H1 (cell line): ENCODE results near the gene CIRBP. TPM values are rescaled to one million over a fixed set of nuclear protein-coding genes. Genes with fewer than 3 reads are reported as not detected.

ENCODE experiments used
- BACH1 ChIP-seq: IDR thresholded peaks from 2 replicates; pipeline ENCODE4 v1.6.1; 2012; ENCODE audit warnings: low read length, improper control_type of control experiment
- CTBP2 ChIP-seq: IDR thresholded peaks from 2 replicates; pipeline ENCODE4 v1.7.0; 2011; ENCODE audit warnings: borderline replicate concordance, mild to moderate bottlenecking, moderate library complexity, mixed read lengths, low read length; ENCODE audit not compliant: insufficient read depth, insufficient read length
- EP300 ChIP-seq, 2 experiments: IDR thresholded peaks; 1 replicate in 1 of 2; 2 replicates in 1 of 2; pipeline ENCODE4 v1.6.1; 2011 to 2012; ENCODE audit warnings: low read depth in 2 of 2, low read length in 2 of 2, mild to moderate bottlenecking in 2 of 2, borderline replicate concordance in 1 of 2, inconsistent platforms in 1 of 2, moderate library complexity in 1 of 2
- MAFK ChIP-seq: IDR thresholded peaks from 2 replicates; pipeline ENCODE4 v1.6.1; 2012; ENCODE audit warnings: low read depth, mild to moderate bottlenecking, improper control_type of control experiment, low read length
- POU5F1 ChIP-seq: IDR thresholded peaks from 2 replicates; pipeline ENCODE4 v1.6.1; 2011; ENCODE audit warnings: low read depth, mild to moderate bottlenecking, low read length, moderate library complexity
- SP4 ChIP-seq: IDR thresholded peaks from 2 replicates; pipeline ENCODE4 v1.6.1; 2012; ENCODE audit warnings: low read length, inconsistent platforms
- TAF1 ChIP-seq: IDR thresholded peaks from 2 replicates; pipeline ENCODE4 v1.6.1; 2011; ENCODE audit warnings: mild to moderate bottlenecking, low read depth, low read length
- TCF12 ChIP-seq: IDR thresholded peaks from 2 replicates; pipeline ENCODE4 v1.6.1; 2011; ENCODE audit warnings: low read depth, mild to moderate bottlenecking, low read length
- polyA plus RNA-seq, 7 experiments: library from polyadenylated mRNA; depleted of rRNA in 3 of 7; stranded (reverse) in 5 of 7; unstranded in 2 of 7; fragments of >200 nt in 5 of 7; fragments of 200-250 nt in 2 of 7; gene quantifications; 1 replicate in 5 of 7; 2 replicates in 1 of 7; 4 replicates in 1 of 7; pipeline versions ENCODE4 v1.2.1 to v1.2.3, GENCODE V29; 2011 to 2013; ENCODE audit warnings: missing spikeins in 2 of 7, mixed read lengths in 2 of 7
- total RNA-seq: library from RNA; stranded (reverse); fragmentation: NEBNext Ultra II Directional; extraction: Animal tissue kit (Norgen Biotek cat#: 25700); gene quantifications from 2 replicates; pipeline ENCODE4 v1.2.1, GENCODE V29; 2021
- TF ChIP-seq, protein P1 (sequence below), 3 experiments: IDR thresholded peaks; 1 replicate in 2 of 3; 2 replicates in 1 of 3; pipeline versions ENCODE4 v1.5.1 to v1.6.1; 2011; ENCODE audit warnings: low read length in 3 of 3, mild to moderate bottlenecking in 3 of 3, inconsistent platforms in 2 of 3, low read depth in 1 of 3, moderate library complexity in 1 of 3; ENCODE audit not compliant: insufficient read depth in 1 of 3; ENCODE audit errors: control extremely low read depth in 1 of 3

Gene CIRBP
- total and polyA plus RNA-seq, 2 of the 8 experiments (the other 6 are each of a cell fraction or from before 2014, with no cell fraction given) = 175 to 199 TPM

DNA sequence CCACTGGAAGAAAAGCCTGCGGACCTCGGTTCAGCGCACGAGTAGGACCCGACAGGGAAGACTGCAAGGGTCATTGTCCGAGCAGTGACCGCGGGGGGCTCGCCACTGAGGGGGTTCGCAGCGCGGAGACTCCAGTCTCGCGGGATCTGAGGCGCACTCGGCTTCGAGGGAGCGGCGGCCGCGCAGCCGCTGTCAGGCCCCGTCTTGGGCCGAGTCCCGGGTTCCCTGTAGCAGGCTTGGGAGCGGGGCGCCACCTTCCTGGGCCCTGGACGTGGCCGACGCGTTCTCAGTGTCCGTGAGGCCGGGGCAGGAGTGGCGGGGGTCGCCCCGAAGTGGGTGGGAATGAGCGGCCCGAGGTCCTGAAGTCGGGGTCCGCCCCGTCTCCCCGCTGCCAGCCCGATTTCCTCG, 5.7 kb downstream of the CIRBP start (continued):
- TF ChIP-seq, protein P1, sequence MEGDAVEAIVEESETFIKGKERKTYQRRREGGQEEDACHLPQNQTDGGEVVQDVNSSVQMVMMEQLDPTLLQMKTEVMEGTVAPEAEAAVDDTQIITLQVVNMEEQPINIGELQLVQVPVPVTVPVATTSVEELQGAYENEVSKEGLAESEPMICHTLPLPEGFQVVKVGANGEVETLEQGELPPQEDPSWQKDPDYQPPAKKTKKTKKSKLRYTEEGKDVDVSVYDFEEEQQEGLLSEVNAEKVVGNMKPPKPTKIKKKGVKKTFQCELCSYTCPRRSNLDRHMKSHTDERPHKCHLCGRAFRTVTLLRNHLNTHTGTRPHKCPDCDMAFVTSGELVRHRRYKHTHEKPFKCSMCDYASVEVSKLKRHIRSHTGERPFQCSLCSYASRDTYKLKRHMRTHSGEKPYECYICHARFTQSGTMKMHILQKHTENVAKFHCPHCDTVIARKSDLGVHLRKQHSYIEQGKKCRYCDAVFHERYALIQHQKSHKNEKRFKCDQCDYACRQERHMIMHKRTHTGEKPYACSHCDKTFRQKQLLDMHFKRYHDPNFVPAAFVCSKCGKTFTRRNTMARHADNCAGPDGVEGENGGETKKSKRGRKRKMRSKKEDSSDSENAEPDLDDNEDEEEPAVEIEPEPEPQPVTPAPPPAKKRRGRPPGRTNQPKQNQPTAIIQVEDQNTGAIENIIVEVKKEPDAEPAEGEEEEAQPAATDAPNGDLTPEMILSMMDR (IDR thresholded peaks at IDR 0.05; ENCODE audit: control extremely low read depth in 1 of 3, insufficient read depth in 1 of 3, low read depth in 1 of 3, low read length in 3 of 3) = no peak
- no peak for TF ChIP-seq EP300 (IDR thresholded peaks at IDR 0.05; ENCODE audit: borderline replicate concordance in 1 of 2, low read depth in 2 of 2, low read length in 2 of 2)
- TF ChIP-seq POU5F1 = no peak
- TF ChIP-seq BACH1 = 0 out of 2 replicates have a peak, but pooled peaks have one; percentile 29
- TF ChIP-seq MAFK = no peak
- no peak for TF ChIP-seq TAF1
- no peak for TF ChIP-seq CTBP2
- no peak for TF ChIP-seq SP4
- no peak for TF ChIP-seq TCF12
- TF ChIP-seq, all 59 proteins: peak for 4
